Gastrocnemius medialis (tissue), 4 donors: ENCODE data around the gene KCNK3.

Experiments
- CTCF ChIP-seq, 5 experiments: fragments of 450-650 bp in 3 of 5; fragments of 200-600 bp in 2 of 5; sonication (generic) in 2 of 5; IDR thresholded peaks in 4 of 5; conservative IDR thresholded peaks in 1 of 5; 1 replicate in 4 of 5; 2 replicates in 1 of 5; pipeline ENCODE4 v1.5.1; 2016 to 2019; ENCODE audit warnings: antibody characterized with exemption in 5 of 5, mild to moderate bottlenecking in 3 of 5, moderate library complexity in 3 of 5
- POLR2A ChIP-seq, 2 donors: fragments of 450-650 bp; IDR thresholded peaks; one replicate each; pipeline ENCODE4 v1.6.1; 2017; ENCODE audit warnings: antibody characterized with exemption in 2 of 2, mild to moderate bottlenecking in 2 of 2, moderate library complexity in 2 of 2

- no peak for TF ChIP-seq CTCF (IDR thresholded peaks at IDR 0.05 in 4 of 5, conservative IDR thresholded peaks at IDR 0.05 in 1 of 5)
- no peak for TF ChIP-seq POLR2A (IDR thresholded peaks at IDR 0.05)
Observed at GRCh38 chr2:26735097-26735496, 42.6 kb downstream of the KCNK3 start.
